Stimulated activated CD8-positive, alpha-beta memory T cell treated with anti-CD3 and anti-CD28 coated beads, Interleukin-2, amount 100 ng/mL, for 48 hours (primary cell): ENCODE results near the gene RAPGEFL1.
"Not testable (repeated sequence)": the region's sequence is repeated elsewhere in the genome, so short reads cannot be mapped to it uniquely, and the experiment has no call there.

ENCODE experiments used
- DNase-seq, 2 donors: peaks; one replicate each; pipeline ENCODE4 v3.0.0-alpha.2; 2020; ENCODE audit warnings: low read depth in 2 of 2

The RAPGEFL1 gene, protein sequence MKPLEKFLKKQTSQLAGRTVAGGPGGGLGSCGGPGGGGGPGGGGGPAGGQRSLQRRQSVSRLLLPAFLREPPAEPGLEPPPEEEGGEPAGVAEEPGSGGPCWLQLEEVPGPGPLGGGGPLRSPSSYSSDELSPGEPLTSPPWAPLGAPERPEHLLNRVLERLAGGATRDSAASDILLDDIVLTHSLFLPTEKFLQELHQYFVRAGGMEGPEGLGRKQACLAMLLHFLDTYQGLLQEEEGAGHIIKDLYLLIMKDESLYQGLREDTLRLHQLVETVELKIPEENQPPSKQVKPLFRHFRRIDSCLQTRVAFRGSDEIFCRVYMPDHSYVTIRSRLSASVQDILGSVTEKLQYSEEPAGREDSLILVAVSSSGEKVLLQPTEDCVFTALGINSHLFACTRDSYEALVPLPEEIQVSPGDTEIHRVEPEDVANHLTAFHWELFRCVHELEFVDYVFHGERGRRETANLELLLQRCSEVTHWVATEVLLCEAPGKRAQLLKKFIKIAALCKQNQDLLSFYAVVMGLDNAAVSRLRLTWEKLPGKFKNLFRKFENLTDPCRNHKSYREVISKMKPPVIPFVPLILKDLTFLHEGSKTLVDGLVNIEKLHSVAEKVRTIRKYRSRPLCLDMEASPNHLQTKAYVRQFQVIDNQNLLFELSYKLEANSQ

DNA sequence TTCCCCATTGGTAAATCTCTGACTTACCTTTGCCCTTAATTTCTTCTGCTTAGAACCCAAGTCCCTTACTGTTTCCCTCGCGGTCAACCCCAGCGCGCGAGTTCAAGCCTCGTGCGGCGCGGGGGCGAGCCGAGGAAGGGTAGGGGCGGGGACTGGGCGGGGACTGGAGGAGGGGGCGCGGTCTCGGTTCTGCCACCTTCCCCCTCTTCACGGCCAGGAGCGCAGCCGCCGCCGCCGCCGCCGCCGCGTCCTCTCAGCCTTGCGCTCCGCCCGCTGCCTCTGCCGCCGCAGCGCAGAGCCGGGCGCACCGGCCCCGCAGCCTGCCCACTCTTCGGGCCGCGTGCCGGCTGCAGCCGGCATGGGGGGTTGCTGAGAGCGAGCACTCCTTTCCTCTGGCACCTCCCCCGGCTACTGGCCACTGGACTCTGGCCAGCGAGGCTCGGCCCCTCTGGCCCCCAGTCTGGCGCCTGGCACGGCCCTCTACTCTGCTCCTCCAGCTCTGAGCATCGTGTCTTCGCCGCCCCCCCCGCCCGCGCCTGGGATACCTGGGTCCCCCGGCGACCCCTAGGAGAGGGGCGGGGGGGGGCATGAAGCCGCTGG lies at the start of gene RAPGEFL1:
RAPGEFL1 (plus strand) TSS at position 196 of the 600 bp plus-strand sequence; CDS start at position 588, 392 bp downstream.
- peak; percentile 81 to 90 for DNase-seq

DNA sequence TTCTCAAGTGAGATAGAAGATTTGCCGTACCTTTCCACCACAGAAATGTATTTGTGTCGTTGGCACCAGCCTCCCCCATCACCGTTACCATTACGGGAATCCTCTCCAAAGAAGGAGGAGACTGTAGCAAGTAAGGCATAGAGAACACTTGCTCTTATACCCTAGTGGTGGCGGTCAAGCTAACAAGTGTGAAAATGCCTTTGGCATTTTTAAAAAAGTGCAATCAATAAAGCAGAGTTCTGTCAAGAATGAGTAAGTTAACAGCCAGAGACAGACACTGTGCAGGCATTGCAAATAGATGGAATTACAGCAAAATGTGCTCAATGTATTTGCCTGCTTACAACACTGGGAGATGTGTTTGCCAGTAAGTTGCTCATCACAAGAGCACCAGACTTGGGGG lies 47.8 kb upstream of the RAPGEFL1 start:
- DNase-seq, result no peak

DNA sequence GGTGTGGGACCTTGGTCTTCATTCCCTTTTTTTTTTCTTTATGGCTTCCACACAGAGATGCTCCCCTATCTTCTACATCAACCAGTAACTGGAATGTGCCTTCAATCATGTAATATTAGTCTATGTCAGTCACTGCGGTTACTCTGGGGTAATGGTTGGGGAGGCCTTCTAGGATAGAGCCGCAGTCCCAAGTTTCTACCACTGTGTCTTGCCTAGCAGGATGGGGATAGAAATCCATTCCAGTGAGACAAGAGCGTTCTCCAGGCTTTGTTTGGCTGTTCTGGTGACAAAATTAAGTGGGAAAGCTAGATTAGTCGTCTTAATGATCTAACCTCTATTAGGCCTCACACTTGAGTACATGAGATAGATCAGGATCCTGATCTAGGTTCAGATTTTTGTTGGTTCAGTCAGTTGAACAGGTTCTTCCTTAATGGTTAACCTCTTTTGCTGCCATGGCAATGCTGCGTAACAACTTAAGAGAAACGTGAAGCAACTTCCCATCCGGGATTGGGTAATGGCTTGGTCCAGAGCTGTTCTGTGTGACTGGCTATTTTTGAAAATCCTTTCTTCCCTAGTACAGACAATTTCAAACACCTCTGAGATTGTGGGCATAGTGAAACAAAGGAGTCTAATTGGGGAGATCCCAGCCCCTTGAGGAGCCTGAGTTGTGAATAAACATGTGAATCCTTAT lies 46.8 kb upstream of the RAPGEFL1 start:
- DNase-seq, result no peak

DNA sequence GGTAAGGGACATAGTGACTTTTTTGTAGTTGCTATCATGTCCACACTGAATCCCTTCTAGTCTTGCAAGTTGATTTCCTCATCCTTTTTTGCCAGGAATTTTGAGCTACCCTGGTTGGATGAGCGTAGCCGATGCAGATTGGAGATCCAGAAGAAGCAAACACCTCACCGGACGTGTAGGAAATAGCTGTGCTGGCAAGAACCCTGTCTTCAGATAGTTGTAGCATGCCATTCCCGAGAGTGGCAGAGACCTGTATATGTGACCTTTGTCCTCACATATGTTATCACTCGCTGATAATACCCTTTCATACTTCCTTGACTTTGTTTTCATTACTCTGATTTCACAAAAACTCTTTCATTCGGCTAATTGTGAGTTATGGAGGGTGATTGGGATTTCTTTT lies 43.1 kb upstream of the RAPGEFL1 start:
- DNase-seq, result no peak

DNA sequence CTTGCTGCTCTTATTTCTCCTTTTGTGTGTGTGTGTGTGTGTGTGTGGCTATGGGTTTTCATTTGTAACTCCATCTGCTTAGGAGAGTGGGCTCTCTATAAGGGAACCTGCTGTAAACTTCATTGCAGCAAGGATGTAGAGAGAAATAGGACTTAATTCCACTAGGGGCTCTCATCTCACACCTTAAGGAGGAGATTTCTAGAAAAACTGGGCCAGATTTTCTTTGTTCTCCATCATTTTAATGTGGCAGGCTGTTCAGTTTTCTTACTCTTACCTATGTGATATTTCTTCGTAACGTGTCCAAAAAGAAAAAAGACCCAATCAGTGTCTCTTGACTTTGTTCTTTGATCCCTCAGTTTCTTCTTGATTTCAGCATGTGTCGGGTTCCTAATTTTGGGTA lies 41.5 kb upstream of the RAPGEFL1 start:
- no peak for DNase-seq

DNA sequence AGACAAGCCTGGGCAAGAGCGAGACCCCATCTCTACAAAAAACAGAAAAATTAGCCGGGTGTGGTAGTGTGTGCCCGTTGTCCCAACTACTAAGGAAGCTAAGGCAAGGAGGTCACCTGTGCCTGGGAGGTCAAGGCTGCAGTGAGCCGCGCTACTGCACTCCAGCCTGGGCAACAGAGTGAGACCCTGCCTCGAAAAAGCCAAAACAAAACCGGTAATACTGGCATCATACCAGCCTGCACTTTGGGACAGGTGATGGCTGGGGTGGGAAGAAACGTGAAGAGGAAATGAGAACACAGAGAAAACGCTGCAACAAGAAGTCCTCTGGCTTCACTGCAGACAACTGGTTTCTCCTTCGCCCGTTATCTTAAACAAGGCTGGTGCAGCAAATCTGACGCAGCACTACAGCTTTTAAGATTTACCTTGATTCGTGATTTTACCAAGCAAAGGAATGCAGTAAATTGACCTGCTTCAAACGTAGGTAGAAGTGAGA lies 37.7 kb upstream of the RAPGEFL1 start:
- DNase-seq, result no peak

DNA sequence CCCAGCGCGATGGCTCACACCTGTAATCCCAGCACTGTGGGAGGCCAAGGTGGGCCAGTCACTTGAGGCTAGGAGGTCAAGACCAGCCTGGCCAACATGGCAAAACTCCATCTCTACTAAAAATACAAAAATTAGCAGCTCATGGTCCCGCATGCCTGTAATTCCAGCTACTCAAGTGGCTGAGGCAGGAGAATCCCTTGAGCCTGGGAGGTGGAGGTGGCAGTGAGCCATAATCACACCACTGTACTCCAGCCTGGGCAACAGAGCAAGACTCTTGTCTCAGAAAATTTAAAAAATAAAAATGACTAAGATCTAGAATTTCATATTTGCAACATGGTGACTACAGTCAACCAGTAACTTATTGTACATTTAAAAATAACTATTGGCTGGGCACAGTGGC lies 34.1 kb upstream of the RAPGEFL1 start:
- not testable (repeated sequence) for DNase-seq

DNA sequence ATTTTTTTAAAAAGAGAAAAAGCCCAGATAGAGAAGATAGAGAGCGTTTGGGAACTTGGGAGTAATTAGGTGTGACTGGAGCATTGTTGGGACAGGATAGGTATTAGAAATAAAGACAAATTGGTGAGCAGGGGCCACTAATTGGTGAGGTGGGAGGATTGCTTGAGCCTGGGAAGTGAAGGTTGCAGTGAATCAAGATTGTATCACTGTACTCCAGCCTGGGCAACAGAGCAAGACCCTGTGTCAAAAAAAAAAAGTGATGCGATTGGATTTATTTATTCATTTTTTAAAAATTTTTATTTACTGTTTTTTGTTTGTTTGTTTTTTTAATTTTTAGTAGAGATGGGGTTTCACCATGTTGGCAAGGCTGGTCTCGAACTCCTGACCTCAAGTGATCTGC lies 31.8 kb upstream of the RAPGEFL1 start:
- DNase-seq, result no peak

DNA sequence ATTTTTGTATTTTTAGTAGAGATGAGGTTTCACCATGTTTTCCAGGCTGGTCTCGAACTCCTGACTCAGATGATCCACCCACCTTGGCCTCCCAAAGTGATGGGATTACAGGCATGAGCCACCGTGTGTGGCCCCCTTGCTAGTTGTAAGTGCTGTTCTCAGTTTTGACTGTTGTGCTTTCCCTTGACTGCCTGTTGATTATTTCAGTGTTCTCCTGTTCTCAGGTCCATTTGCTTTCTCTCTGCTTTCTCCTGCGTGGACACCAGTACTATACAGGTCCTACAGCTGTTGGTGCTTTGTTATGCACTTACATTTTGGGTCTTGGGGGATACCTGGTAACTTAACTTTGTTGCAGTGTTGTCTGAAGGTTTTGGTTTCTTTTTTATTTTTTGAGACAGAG lies 28.7 kb upstream of the RAPGEFL1 start:
- no peak for DNase-seq

DNA sequence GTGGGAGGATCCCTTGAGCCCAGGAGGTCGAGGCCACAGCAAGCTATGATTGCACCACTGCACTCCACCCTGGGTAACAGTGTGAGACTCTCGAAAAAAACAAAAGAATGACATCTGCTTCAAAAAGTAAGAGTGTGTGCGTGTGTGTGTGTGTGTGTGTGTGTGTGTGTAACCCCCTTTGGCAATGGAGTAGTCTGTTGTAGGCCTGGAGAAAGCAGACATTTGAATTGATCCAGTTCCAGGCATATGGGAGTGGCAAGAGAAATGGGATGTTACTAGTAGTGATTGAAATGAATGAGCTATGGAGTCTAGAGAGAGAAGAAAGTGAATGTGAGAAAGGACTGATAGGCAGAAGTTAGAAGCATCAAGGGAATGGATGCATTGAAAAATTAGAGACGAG lies 27.0 kb upstream of the RAPGEFL1 start:
- DNase-seq, result no peak

DNA sequence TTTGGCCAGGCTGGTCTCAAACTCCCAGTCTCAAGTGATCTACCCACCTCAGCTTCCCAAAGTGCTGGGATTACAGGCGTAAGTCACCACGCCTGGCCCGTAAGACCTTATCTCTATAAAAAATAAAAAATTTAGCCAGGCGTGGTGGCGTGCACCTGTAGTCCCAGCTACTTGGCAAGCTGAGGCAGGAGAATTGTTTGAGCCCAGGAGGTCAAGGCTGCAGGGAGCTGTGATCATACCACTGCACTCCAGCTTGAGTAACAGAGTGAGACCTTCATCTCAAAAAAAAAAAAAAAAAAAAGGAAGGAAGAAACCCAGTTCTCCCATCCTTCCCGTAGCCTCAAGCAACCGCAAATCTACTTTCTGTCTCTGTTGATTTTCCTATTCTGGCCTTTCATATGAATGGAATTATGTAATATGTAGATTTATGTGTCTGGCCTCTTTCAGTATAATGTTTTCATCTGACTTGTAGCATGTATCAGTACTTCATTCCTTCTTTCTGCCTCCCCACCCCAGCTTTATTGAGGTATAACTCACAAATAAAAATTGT lies 25.8 kb upstream of the RAPGEFL1 start:
- DNase-seq, result no peak

DNA sequence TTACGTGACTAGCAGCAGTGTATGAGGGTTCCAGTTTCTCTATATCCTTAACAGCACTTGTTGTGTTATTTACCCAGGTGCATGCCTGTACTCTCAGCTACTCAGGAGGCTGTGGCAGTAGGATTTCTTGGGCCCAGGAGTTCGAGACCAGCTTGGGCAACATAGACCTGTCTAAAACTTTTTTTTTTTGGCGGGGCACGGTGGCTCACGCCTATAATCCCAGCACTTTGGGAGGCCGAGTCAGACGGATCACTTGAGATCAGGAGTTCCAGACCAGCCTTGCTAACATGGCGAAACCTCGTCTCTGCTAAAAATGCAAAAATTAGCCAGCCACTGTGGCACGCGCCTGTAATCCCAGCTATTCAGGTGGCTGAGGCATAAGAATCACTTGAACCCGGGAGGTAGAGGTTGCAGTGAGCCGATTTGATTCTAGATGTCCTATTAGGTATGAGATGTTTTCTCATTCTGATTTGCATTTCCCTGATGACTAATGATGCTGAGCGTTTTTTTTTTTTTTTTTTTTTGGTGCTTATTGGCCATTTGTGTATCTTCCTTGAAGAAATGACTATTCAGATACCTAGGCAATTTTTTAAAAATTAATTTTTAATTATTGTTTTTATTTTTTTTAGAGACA lies 23.6 kb upstream of the RAPGEFL1 start:
- DNase-seq, result no peak

DNA sequence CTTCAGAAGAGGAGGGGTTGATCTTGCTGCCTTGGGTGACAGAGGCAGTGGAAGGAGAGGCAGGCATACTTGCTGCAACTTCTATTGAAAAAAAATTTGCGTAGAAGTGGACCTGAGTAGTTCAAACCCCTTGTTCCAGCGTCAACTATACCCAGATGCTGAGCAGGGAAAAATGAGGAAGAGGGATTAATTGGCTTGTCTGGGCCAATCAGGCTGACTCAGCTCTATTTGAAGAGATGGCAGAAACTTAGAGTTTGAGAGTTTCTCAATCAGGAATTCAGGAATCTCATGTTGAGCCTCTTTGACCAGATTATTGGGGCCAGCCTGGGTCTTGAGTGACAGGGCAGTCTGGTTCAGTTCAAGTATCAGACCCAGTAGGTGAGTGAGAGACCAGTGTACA lies 19.3 kb upstream of the RAPGEFL1 start:
- DNase-seq, result no peak

DNA sequence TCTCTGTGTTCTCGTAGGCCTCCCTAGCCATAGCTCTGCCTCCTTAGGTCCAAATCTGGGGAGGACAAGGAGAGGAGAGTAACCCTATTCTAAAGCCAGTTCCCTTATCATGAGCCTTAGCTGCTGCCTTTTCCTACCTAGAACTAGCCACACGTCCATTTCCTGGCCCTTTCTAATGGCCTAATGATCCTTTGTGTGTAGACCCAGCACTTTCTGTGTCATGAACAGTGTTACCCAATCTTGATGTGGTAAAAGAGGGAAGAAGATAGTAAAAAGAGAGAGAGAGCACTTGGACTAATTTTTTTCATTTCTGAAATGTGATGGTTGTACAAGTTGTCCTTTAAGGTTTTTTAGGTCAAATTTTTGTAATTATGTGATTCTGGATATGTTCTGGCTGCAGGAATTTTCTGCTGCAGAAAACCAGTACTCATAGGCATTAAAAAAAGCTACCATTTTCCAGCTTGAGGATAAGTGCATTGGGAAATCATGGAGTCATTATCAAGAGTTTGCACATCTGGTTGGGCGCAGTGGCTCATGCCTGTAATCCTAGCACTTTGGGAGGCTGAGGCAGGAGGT lies 18.7 kb upstream of the RAPGEFL1 start:
- DNase-seq, result no peak

DNA sequence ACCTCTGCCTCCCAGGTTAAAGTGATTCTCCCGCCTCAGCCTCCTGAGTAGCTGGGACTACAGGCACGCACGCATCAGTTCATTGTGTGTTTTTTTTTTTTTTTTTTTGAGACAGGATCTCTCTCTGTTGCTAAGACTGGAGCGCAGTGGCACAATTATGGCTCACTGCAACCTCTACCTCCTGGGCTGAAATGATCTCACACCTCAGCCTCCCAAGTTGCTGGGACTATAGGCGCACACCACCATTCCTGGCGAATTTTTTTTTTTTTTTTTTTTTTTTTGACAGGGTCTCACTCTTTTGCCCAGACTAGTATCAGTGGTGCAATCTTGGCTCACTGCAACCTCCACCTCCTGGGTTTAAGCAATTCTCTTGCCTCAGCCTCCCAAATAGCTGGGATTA lies 17.8 kb upstream of the RAPGEFL1 start:
- DNase-seq, result no peak

DNA sequence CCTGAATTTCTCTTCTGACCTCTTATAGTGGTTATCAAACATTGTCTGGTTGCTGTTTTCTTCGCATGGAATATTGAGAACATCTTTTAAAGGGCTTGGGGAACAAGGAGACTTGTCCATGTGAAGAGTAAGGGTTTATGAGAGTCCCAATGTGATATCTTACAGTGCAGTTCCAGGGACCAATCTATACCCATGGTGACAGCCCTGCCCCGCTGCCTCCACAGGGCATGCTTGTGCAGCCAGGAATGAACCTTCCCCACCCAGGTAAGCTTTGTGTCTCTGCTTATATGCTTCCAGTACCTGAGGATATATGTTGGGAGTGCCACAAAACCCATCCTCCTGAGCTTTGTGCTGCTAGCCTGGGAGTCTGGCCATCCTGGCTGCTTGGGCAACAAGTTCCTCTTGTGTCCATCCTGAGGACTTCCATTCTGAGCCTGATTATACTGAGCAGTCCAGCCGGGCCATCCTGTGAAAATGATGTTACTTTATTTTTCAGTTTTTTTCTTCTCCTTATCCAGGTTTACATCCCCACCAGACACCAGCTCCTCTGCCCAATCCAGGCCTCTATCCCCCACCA lies 9.5 kb upstream of the RAPGEFL1 start:
- no peak for DNase-seq

DNA sequence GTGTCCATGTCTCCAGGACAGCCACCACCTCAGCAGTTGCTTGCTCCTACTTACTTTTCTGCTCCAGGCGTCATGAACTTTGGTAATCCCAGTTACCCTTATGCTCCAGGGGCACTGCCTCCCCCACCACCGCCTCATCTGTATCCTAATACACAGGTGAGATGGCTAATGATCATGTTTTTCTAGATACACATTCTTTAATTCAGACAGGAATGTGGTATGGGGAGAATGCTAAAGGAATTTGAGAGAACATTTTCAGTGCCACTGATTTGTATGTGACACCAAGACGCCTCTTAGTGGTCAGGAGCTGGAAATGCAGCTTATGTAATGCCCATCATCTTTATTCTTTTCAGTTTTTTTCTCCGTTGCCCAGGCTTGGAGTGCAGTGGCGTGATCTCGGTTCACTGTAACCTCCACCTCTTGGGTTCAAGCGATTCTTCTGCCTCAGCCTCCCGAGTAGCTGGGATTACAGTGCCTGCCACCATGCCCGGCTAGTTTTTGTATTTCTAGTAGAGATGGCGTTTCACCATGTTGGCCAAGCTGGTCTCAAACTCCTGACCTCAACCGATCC lies 8.9 kb upstream of the RAPGEFL1 start:
- DNase-seq, result no peak

DNA sequence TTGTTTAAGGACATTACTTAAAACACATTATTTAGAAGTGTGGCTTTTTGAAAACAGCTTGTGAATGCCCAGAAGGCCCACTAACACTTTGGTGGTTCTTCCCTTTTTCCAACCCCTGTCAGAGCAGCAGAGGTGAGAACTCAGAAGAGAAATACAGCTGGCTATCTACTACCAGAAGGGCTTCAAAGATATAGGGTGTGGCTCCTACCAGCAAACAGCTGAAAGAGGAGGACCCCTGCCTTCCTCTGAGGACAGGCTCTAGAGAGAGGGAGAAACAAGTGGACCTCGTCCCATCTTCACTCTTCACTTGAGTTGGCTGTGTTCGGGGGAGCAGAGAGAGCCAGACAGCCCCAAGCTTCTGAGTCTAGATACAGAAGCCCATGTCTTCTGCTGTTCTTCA lies 6.9 kb upstream of the RAPGEFL1 start:
- DNase-seq, result no peak

DNA sequence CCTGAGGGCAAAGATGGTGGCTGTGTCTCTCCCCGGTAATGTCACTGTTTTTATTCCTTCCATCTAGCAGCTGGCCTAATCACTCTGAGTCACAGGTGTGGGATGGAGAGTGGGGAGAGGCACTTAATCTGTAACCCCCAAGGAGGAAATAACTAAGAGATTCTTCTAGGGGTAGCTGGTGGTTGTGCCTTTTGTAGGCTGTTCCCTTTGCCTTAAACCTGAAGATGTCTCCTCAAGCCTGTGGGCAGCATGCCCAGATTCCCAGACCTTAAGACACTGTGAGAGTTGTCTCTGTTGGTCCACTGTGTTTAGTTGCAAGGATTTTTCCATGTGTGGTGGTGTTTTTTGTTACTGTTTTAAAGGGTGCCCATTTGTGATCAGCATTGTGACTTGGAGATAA lies 5.5 kb upstream of the RAPGEFL1 start:
- no peak for DNase-seq

DNA sequence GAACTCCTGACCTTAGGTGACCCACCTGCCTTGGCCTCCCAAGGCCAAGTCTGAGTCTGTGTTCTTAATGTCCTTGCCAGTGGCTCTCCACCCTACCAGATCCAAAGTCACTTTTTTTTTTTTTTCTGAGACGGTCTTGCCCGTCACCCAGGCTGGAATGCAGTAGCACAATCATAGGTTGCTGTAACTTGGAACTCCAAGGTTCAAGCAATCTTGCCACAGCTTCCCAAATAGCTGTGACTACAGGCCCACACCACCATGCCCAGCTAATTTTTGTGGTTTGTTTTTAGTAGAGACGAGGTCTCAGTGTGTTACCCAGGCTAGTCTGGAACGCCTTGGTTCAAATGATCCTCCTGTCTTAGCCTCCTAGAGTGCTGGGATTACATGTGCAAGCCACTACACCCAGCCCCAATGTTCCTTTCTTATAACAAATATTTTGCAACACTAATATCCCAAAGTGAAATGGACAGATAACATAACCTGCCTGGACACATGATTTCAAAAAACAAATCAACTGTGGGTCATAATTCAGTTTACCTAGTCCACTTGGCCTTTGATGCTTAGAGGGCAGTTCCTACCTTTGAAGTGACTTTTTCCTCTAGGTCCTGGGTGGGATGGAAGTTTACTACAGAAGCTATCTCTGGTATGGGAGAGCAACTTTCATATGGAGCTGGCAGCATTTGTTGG lies 4.0 kb upstream of the RAPGEFL1 start:
- DNase-seq, result no peak
